Measurements from ENCODE around the gene RAB4A. TPM values are rescaled to one million over a fixed set of nuclear protein-coding genes. Genes with fewer than 3 reads are reported as not detected.

Gene RAB4A
- total RNA-seq, 1 experiment from 2014 or later, result 66.7 TPM

DNA sequence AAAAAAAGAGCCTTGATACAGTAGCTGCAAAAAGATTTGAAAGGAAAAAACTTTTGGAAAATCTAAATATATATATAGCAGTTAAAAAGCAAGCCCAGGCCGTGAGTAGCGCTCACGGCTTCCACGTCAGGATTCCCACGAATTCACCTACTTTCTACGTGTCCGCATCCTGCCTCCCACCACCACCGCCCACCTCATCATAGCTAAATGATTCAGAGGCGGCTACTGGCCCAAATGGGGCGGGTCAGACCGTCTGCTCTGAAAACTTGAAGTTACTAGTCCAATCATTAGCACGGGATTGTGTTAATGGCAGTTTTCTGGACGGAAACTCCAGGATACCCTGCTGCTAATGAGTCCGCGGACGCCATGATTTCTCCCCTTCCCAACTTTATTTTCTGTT lies 73.2 kb downstream of the RAB4A start:
- no peaks in the 10 kb centered on the region; the same call in 1 of the 2 replicates for H3K27me3 ChIP-seq (ENCODE audit: insufficient read depth, low read length)
- peaks cover 3% of the 10 kb centered on the region for H3K79me1 ChIP-seq (ENCODE audit: insufficient read depth, low read depth, low read length, poor library complexity, severe bottlenecking)
- no peak overlapping the region for H2BK120ac ChIP-seq (ENCODE audit: low read depth, low read length, poor library complexity, severe bottlenecking)
- no peak overlapping the region for H2BK20ac ChIP-seq (ENCODE audit: low read depth, low read length, poor library complexity, severe bottlenecking)
- 0 out of 2 replicates have a peak, but pooled peaks cover 2% of the 10 kb centered on the region for H3K4me1 ChIP-seq (ENCODE audit: insufficient read depth, low read length)
- H3K14ac ChIP-seq (ENCODE audit: insufficient read depth, low read length), result no peak overlapping the region
- WGBS (ENCODE audit: extremely low coverage, insufficient read length, low lambda C conversion rate), result no CpG with 5 or more reads among the region's 16 CpGs
- no peaks in the 10 kb centered on the region for H4K20me1 ChIP-seq (ENCODE audit: control insufficient read depth, insufficient read depth, insufficient read length)
- H2AFZ ChIP-seq (ENCODE audit: low read length), result no peak overlapping the region
- no peak overlapping the region for H3K23ac ChIP-seq (ENCODE audit: insufficient read length, low read depth, low read length)
- no peak overlapping the region for H3K18ac ChIP-seq (ENCODE audit: insufficient read length, low read depth, low read length)
- no peak overlapping the region for H4K5ac ChIP-seq (ENCODE audit: insufficient read length, low read depth, low read length)
- peaks cover 49% of the 10 kb centered on the region for H3K27me3 Mint-ChIP-seq (ENCODE audit: low read depth)
- H3K23me2 ChIP-seq (ENCODE audit: insufficient read length, low read depth, low read length, poor library complexity, severe bottlenecking), result peaks cover 4% of the 10 kb centered on the region
- no peak overlapping the region for H3K9ac ChIP-seq (ENCODE audit: extremely low read depth, insufficient read length, low read length)
- H3K4me3 Mint-ChIP-seq, result no peak overlapping the region; a peak in 1 of 5 replicates
- H2BK15ac ChIP-seq (ENCODE audit: low read depth, low read length), result no peak overlapping the region
- peaks cover 17% of the 10 kb centered on the region; the same call in 1 of the 2 replicates for H3K79me2 ChIP-seq (ENCODE audit: insufficient read depth, low read length)
- no peak overlapping the region for H4K8ac ChIP-seq (replicated peaks; ENCODE audit: insufficient read length, low read depth, low read length)
- H3K56ac ChIP-seq (ENCODE audit: insufficient read length, low read depth, low read length), result no peak overlapping the region
- H4K91ac ChIP-seq (ENCODE audit: insufficient read length, low read depth, low read length), result no peak overlapping the region
- no peak overlapping the region for H3K27ac Mint-ChIP-seq
- no peak for DNase-seq
- TF ChIP-seq CTCF (conservative IDR thresholded peaks at IDR 0.05), result no peak
- H3K4me2 ChIP-seq (ENCODE audit: insufficient read depth, insufficient read length, low read length), result no peak overlapping the region
- H3K9me3 Mint-ChIP-seq, result peaks cover 6 to 9% of the 10 kb centered on the region in 2 experiments
- H2BK5ac ChIP-seq (ENCODE audit: insufficient read length, low read length), result no peak overlapping the region
- H2BK12ac ChIP-seq (ENCODE audit: insufficient read length, low read depth, low read length), result no peak overlapping the region
- H3K4me1 Mint-ChIP-seq, result peaks cover 24 to 26% of the 10 kb centered on the region in 2 experiments
- no peak overlapping the region for H3K27ac ChIP-seq (ENCODE audit: insufficient read length, low read depth, low read length)
- peaks cover 0 to 9% (median 5%) of the 10 kb centered on the region in 3 experiments; a peak in 3 of 7 replicates for H3K36me3 Mint-ChIP-seq (ENCODE audit: insufficient read depth in 1 of 3, low read depth in 3 of 3)
- H3K4ac ChIP-seq (ENCODE audit: low read depth, low read length), result no peak overlapping the region
- H3T11ph ChIP-seq (ENCODE audit: low read length), result no peak overlapping the region
- H2AK5ac ChIP-seq (ENCODE audit: insufficient read length, low read length), result no peak overlapping the region
- H3K9me3 ChIP-seq (ENCODE audit: control insufficient read depth, low read depth, low read length), result no peaks in the 10 kb centered on the region
